SK-N-SH treated with all-trans-retinoic acid at 6 μM for 48 hours (cell line): Measurements from ENCODE around the gene PRKCE.

Source experiments
- ARNTL ChIP-seq: fragments of 450-650 bp; formaldehyde crosslinking; IDR thresholded peaks from 2 replicates; pipeline ENCODE4 v1.5.0; 2020; ENCODE audit warnings: low read depth, mild to moderate bottlenecking, moderate library complexity, borderline replicate concordance
- GLIS3 ChIP-seq: fragments of 250-450 bp; sonication (Bioruptor Pico); IDR thresholded peaks from 2 replicates; pipeline ENCODE4 v1.5.0; 2020; ENCODE audit warnings: mild to moderate bottlenecking, moderate library complexity
- PPARA ChIP-seq: fragments of 250-450 bp; sonication (Bioruptor Pico); IDR thresholded peaks from 2 replicates; pipeline ENCODE4 v1.5.0; 2020; ENCODE audit warnings: mild to moderate bottlenecking, borderline replicate concordance
- RARB ChIP-seq: fragments of 250-450 bp; sonication (Bioruptor Pico); IDR thresholded peaks from 2 replicates; pipeline ENCODE4 v1.8.0; 2021; ENCODE audit warnings: mild to moderate bottlenecking, moderate library complexity
- TCF4 ChIP-seq: fragments of 250-450 bp; sonication (Bioruptor Pico); IDR thresholded peaks from 2 replicates; pipeline ENCODE4 v1.8.0; 2021; ENCODE audit warnings: mild to moderate bottlenecking, moderate library complexity, borderline replicate concordance
- ZC3H10 ChIP-seq: fragments of 250-450 bp; sonication (Bioruptor Pico); IDR thresholded peaks from 2 replicates; pipeline ENCODE4 v1.5.1; 2021; ENCODE audit warnings: mild to moderate bottlenecking, moderate library complexity
- ZFP3 ChIP-seq: fragments of 250-450 bp; sonication (Bioruptor Pico); IDR thresholded peaks from 2 replicates; pipeline ENCODE4 v1.5.0; 2020; ENCODE audit warnings: mild to moderate bottlenecking, moderate library complexity
- ZNF70 ChIP-seq: fragments of 450-650 bp; formaldehyde crosslinking; IDR thresholded peaks from 2 replicates; pipeline ENCODE4 v1.5.0; 2020; ENCODE audit warnings: mild to moderate bottlenecking, moderate library complexity
- TF ChIP-seq, protein P1 (sequence below): fragments of 250-450 bp; sonication (Bioruptor Pico); IDR thresholded peaks from 2 replicates; pipeline ENCODE4 v1.8.0; 2021; ENCODE audit warnings: low read depth, mild to moderate bottlenecking, moderate library complexity, borderline replicate concordance
- TF ChIP-seq, protein P2 (sequence below): fragments of 250-450 bp; sonication (Bioruptor Pico); IDR thresholded peaks from 2 replicates; pipeline ENCODE4 v1.8.0; 2020; ENCODE audit warnings: mild to moderate bottlenecking, moderate library complexity, borderline replicate concordance

DNA sequence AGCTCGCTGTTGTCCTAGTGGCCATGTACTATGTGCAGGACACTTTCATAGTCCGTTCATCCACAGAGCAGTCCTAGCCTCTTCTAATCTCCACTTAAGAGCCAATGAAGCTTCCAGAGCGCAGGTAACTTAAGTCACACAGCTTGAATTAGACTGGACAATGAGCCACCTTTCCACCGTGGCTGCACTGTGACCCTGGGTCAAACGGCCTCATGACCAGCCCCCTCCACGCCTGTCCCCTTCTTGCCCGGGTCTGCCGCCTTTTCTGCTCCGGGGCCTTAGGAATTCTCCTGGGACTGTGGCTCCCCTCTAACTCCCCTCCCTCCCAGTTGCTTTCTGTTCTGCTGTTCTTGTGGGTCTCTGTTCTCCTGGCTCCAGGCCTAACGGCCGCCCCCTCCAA is 8.4 kb upstream of the PRKCE start:
- TF ChIP-seq, protein P1, sequence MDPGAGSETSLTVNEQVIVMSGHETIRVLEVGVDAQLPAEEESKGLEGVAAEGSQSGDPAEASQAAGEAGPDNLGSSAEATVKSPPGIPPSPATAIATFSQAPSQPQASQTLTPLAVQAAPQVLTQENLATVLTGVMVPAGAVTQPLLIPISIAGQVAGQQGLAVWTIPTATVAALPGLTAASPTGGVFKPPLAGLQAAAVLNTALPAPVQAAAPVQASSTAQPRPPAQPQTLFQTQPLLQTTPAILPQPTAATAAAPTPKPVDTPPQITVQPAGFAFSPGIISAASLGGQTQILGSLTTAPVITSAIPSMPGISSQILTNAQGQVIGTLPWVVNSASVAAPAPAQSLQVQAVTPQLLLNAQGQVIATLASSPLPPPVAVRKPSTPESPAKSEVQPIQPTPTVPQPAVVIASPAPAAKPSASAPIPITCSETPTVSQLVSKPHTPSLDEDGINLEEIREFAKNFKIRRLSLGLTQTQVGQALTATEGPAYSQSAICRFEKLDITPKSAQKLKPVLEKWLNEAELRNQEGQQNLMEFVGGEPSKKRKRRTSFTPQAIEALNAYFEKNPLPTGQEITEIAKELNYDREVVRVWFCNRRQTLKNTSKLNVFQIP (CRISPR knock-in tag), result no peak
- TF ChIP-seq ZNF70 (CRISPR knock-in tag), result no peak
- TF ChIP-seq ARNTL (CRISPR knock-in tag), result no peak
- no peak for TF ChIP-seq RARB
- TF ChIP-seq GLIS3 (CRISPR knock-in tag), result no peak
- no peak for TF ChIP-seq TCF4 (CRISPR knock-in tag)
- TF ChIP-seq, protein P2, sequence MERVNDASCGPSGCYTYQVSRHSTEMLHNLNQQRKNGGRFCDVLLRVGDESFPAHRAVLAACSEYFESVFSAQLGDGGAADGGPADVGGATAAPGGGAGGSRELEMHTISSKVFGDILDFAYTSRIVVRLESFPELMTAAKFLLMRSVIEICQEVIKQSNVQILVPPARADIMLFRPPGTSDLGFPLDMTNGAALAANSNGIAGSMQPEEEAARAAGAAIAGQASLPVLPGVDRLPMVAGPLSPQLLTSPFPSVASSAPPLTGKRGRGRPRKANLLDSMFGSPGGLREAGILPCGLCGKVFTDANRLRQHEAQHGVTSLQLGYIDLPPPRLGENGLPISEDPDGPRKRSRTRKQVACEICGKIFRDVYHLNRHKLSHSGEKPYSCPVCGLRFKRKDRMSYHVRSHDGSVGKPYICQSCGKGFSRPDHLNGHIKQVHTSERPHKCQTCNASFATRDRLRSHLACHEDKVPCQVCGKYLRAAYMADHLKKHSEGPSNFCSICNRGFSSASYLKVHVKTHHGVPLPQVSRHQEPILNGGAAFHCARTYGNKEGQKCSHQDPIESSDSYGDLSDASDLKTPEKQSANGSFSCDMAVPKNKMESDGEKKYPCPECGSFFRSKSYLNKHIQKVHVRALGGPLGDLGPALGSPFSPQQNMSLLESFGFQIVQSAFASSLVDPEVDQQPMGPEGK (CRISPR knock-in tag), result no peak
- TF ChIP-seq PPARA (CRISPR knock-in tag), result no peak
- TF ChIP-seq ZFP3 (CRISPR knock-in tag), result no peak
- no peak for TF ChIP-seq ZC3H10
